H1 (cell line): ENCODE measurements around the gene CHPF. TPM values are rescaled to one million over a fixed set of nuclear protein-coding genes. Genes with fewer than 3 reads are reported as not detected.
A peak's percentile ranks its signal among the peaks of the same experiment; 100 is the strongest.

Experiments
- CTCF ChIA-PET: fragments of 300-600 bp; sonication (Branson Sonifier 250); formaldehyde crosslinking; loops from one replicate; lab custom pipeline; 2021; ENCODE audit not compliant: partially characterized antibody; lab: Charles Lee
- POLR2A ChIA-PET: fragments of 300-600 bp; sonication (Branson Sonifier 250); formaldehyde crosslinking; loops from one replicate; lab custom pipeline; 2021; ENCODE audit warnings: inconsistent platforms; ENCODE audit not compliant: partially characterized antibody; lab: Charles Lee
- DNase-seq, 2 experiments: peaks; one replicate each; pipeline versions ENCODE4 v3.0.0 to v3.0.0-alpha.2; 2010 to 2022; ENCODE audit warnings: low spot score in 2 of 2, low read depth in 1 of 2, mixed read lengths in 1 of 2
- FAIRE-seq: peaks from 2 replicates; lab custom pipeline; 2011; peaks lifted over from hg19 to GRCh38; lab: Jason Lieb, UNC
- H2AFZ ChIP-seq: 2 replicates; pipeline ENCODE4 v1.8.1; 2012; ENCODE audit warnings: low read length, inconsistent platforms
- H2AK5ac ChIP-seq: 2 replicates; pipeline ENCODE4 v1.6.1; 2013; ENCODE audit warnings: low read depth, low read length
- H2BK120ac ChIP-seq: replicated peaks from 2 replicates; pipeline ENCODE3; 2013; ENCODE audit warnings: low read depth, low read length, inconsistent platforms
- H2BK12ac ChIP-seq: 2 replicates; pipeline ENCODE4 v1.6.1; 2013; ENCODE audit warnings: low read depth, low read length
- H2BK15ac ChIP-seq: 2 replicates; pipeline ENCODE4 v1.6.1; 2013; ENCODE audit warnings: low read length
- H2BK20ac ChIP-seq: 2 replicates; pipeline ENCODE4 v1.6.1; 2013; ENCODE audit warnings: low read length
- H2BK5ac ChIP-seq: 2 replicates; pipeline ENCODE4 v1.6.1; 2013; ENCODE audit warnings: low read depth, low read length
- H3K14ac ChIP-seq: 2 replicates; pipeline ENCODE4 v1.6.1; 2013; ENCODE audit warnings: inconsistent platforms; ENCODE audit not compliant: insufficient read length
- H3K18ac ChIP-seq: 2 replicates; pipeline ENCODE4 v1.6.1; 2013; ENCODE audit warnings: low read length; ENCODE audit errors: extremely low read depth
- H3K23ac ChIP-seq: 2 replicates; pipeline ENCODE4 v1.6.1; 2013; ENCODE audit warnings: inconsistent platforms; ENCODE audit not compliant: insufficient read length
- H3K23me2 ChIP-seq: 2 replicates; pipeline ENCODE4 v1.6.1; 2013; ENCODE audit warnings: low read depth, low read length
- H3K27ac ChIP-seq: 2 replicates; pipeline ENCODE4 v1.6.1; 2011; ENCODE audit warnings: low read depth, low read length, inconsistent platforms
- H3K27me3 ChIP-seq, 4 experiments: replicated peaks in 1 of 4; 1 replicate in 1 of 4; 2 replicates in 3 of 4; pipeline versions ENCODE4 v1.6.1 to v1.8.1; 2011 to 2013; ENCODE audit warnings: low read length in 3 of 4, mild to moderate bottlenecking in 3 of 4, inconsistent platforms in 2 of 4, mixed read lengths in 2 of 4, moderate library complexity in 1 of 4; ENCODE audit not compliant: control insufficient read depth in 3 of 4, insufficient read depth in 3 of 4; ENCODE audit errors: extremely low read depth in 1 of 4
- H3K36me3 ChIP-seq, 4 experiments: 2 replicates each; pipeline versions ENCODE4 v1.6.1 to v1.8.1; 2011 to 2013; ENCODE audit warnings: mild to moderate bottlenecking in 4 of 4, low read length in 3 of 4, moderate library complexity in 2 of 4, control low read depth in 1 of 4, inconsistent platforms in 1 of 4; ENCODE audit not compliant: insufficient read depth in 4 of 4, control insufficient read depth in 2 of 4
- H3K4ac ChIP-seq: replicated peaks from 2 replicates; pipeline ENCODE3; 2013; ENCODE audit warnings: low read length, low read depth, mixed read lengths, inconsistent platforms; ENCODE audit not compliant: insufficient read length
- H3K4me1 ChIP-seq, 4 experiments: replicated peaks in 1 of 4; 1 replicate in 1 of 4; 2 replicates in 3 of 4; pipeline versions ENCODE4 v1.6.1 to v1.8.1; 2011 to 2013; ENCODE audit warnings: low read length in 3 of 4, inconsistent platforms in 2 of 4, mixed read lengths in 1 of 4; ENCODE audit not compliant: insufficient read depth in 4 of 4, control insufficient read depth in 3 of 4
- H3K4me2 ChIP-seq, 2 experiments: 2 replicates each; pipeline versions ENCODE4 v1.6.1 to v1.8.1; 2011 to 2013; ENCODE audit warnings: low read depth in 2 of 2, low read length in 2 of 2, control low read depth in 1 of 2, inconsistent platforms in 1 of 2, mild to moderate bottlenecking in 1 of 2; ENCODE audit not compliant: insufficient read depth in 1 of 2
- H3K4me3 ChIP-seq, 4 experiments: fragments of 200-600, 300-600 bp in 1 of 4; sonication (generic), shearing (Covaris generic), sonication (Bioruptor Twin) in 1 of 4; 2 replicates each; pipeline versions ENCODE4 v1.5.1 to v1.8.1; 2011 to 2016; ENCODE audit warnings: low read length in 4 of 4, low read depth in 3 of 4, control low read depth in 2 of 4, inconsistent platforms in 2 of 4, mild to moderate bottlenecking in 2 of 4, mixed read lengths in 1 of 4, moderate library complexity in 1 of 4; ENCODE audit not compliant: insufficient read depth in 2 of 4; ENCODE audit errors: extremely low read depth in 1 of 4
- H3K56ac ChIP-seq: replicated peaks from 2 replicates; pipeline ENCODE3; 2013; ENCODE audit warnings: low read depth, mild to moderate bottlenecking, mixed read lengths, low read length, inconsistent platforms; ENCODE audit not compliant: insufficient read length
- H3K79me1 ChIP-seq: 2 replicates; pipeline ENCODE4 v1.6.1; 2013; ENCODE audit warnings: low read depth, low read length, control low read depth
- H3K79me2 ChIP-seq, 2 experiments: 2 replicates each; pipeline versions ENCODE4 v1.6.1 to v1.8.1; 2012 to 2013; ENCODE audit warnings: low read length in 2 of 2, mild to moderate bottlenecking in 2 of 2, inconsistent platforms in 1 of 2; ENCODE audit not compliant: insufficient read depth in 2 of 2, control insufficient read depth in 1 of 2
- H3K9ac ChIP-seq, 4 experiments: replicated peaks in 1 of 4; 1 replicate in 1 of 4; 2 replicates in 3 of 4; pipeline versions ENCODE4 v1.6.1 to v1.8.1; 2011 to 2013; ENCODE audit warnings: low read depth in 3 of 4, low read length in 3 of 4, control low read depth in 2 of 4, mild to moderate bottlenecking in 2 of 4, moderate library complexity in 2 of 4, inconsistent platforms in 1 of 4; ENCODE audit errors: extremely low read depth in 1 of 4
- H3K9me3 ChIP-seq, 2 experiments: 2 replicates each; pipeline versions ENCODE4 v1.6.1 to v1.8.1; 2012 to 2013; ENCODE audit warnings: mild to moderate bottlenecking in 2 of 2, moderate library complexity in 2 of 2, control low read depth in 1 of 2, inconsistent platforms in 1 of 2, low read depth in 1 of 2, low read length in 1 of 2, mixed read lengths in 1 of 2; ENCODE audit not compliant: insufficient read depth in 2 of 2
- H4K20me1 ChIP-seq, 2 experiments: replicated peaks in 1 of 2; 2 replicates each; pipeline versions ENCODE3 to v1.8.1; 2011 to 2013; ENCODE audit warnings: inconsistent platforms in 2 of 2, low read length in 2 of 2, mild to moderate bottlenecking in 1 of 2; ENCODE audit not compliant: insufficient read depth in 2 of 2, control insufficient read depth in 1 of 2
- H4K5ac ChIP-seq: 2 replicates; pipeline ENCODE4 v1.6.1; 2013; ENCODE audit warnings: low read length, low read depth, mixed read lengths, inconsistent platforms; ENCODE audit not compliant: insufficient read length
- H4K8ac ChIP-seq: 2 replicates; pipeline ENCODE4 v1.8.0; 2013; ENCODE audit warnings: mild to moderate bottlenecking, moderate library complexity, low read length, inconsistent platforms; ENCODE audit not compliant: insufficient read depth; ENCODE audit errors: extremely low read depth
- H4K91ac ChIP-seq: replicated peaks from 2 replicates; pipeline ENCODE3; 2013; ENCODE audit warnings: low read length, mixed read lengths, inconsistent platforms; ENCODE audit not compliant: insufficient read length
- CBX5 ChIP-seq: fragments of 300-800, 300-1000 bp; sonication (generic); IDR thresholded peaks from 2 replicates; pipeline ENCODE4 v1.7.1; 2016; ENCODE audit warnings: antibody characterized with exemption, low read length, low read depth
- CHD2 ChIP-seq: IDR thresholded peaks from 2 replicates; pipeline ENCODE4 v1.6.1; 2012; ENCODE audit warnings: low read length, improper control_type of control experiment
- EP300 ChIP-seq, 2 experiments: IDR thresholded peaks; 1 replicate in 1 of 2; 2 replicates in 1 of 2; pipeline ENCODE4 v1.6.1; 2011 to 2012; ENCODE audit warnings: low read depth in 2 of 2, low read length in 2 of 2, mild to moderate bottlenecking in 2 of 2, borderline replicate concordance in 1 of 2, inconsistent platforms in 1 of 2, moderate library complexity in 1 of 2
- JUND ChIP-seq: IDR thresholded peaks from 2 replicates; pipeline ENCODE4 v1.6.1; 2011; ENCODE audit warnings: mild to moderate bottlenecking, improper control_type of control experiment, low read length
- RAD21 ChIP-seq, 2 experiments: IDR thresholded peaks in 1 of 2; conservative IDR thresholded peaks in 1 of 2; 2 replicates each; pipeline ENCODE4 v1.6.1; 2011; ENCODE audit warnings: low read depth in 2 of 2, low read length in 2 of 2, improper control_type of control experiment in 1 of 2, inconsistent platforms in 1 of 2, mild to moderate bottlenecking in 1 of 2, moderate library complexity in 1 of 2
- RFX5 ChIP-seq: IDR thresholded peaks from 2 replicates; pipeline ENCODE4 v1.6.1; 2011; ENCODE audit warnings: low read depth, low read length, improper control_type of control experiment, borderline replicate concordance
- RNF2 ChIP-seq: fragments of 200-900, 300-1000 bp; sonication (generic); IDR thresholded peaks from 2 replicates; pipeline ENCODE4 v1.7.1; 2016; ENCODE audit warnings: borderline replicate concordance, low read depth, mild to moderate bottlenecking, antibody characterized with exemption, low read length; ENCODE audit not compliant: poor library complexity, severe bottlenecking; ENCODE audit errors: missing control alignments
- SAP30 ChIP-seq: fragments of 300-600 bp; sonication (generic); IDR thresholded peaks from 2 replicates; pipeline ENCODE4 v1.7.1; 2012; ENCODE audit warnings: low read length, moderate library complexity, mild to moderate bottlenecking, inconsistent platforms; ENCODE audit not compliant: insufficient read depth, insufficient replicate concordance
- WGBS, 2 experiments: shearing (Covaris generic) in 1 of 2; methylation state at CpG; one replicate each; pipeline versions ENCODE4 v1.1.6 to v1.1.7; 2013 to 2015; ENCODE audit warnings: low lambda C conversion rate in 2 of 2, mixed read lengths in 2 of 2, inconsistent platforms in 1 of 2, low coverage in 1 of 2, missing lambda C conversion rate in 1 of 2; ENCODE audit not compliant: insufficient replicate concordance in 2 of 2, insufficient coverage in 1 of 2, insufficient read length in 1 of 2; ENCODE audit errors: extremely low coverage in 1 of 2, missing lambda C conversion rate in 1 of 2; 5-methylcytosine and 5-hydroxymethylcytosine counted together
- polyA plus RNA-seq, 7 experiments: library from polyadenylated mRNA; depleted of rRNA in 3 of 7; stranded (reverse) in 5 of 7; unstranded in 2 of 7; fragments of >200 nt in 5 of 7; fragments of 200-250 nt in 2 of 7; gene quantifications; 1 replicate in 5 of 7; 2 replicates in 1 of 7; 4 replicates in 1 of 7; pipeline versions ENCODE4 v1.2.1 to v1.2.3, GENCODE V29; 2011 to 2013; ENCODE audit warnings: missing spikeins in 2 of 7, mixed read lengths in 2 of 7
- total RNA-seq: library from RNA; stranded (reverse); fragmentation: NEBNext Ultra II Directional; extraction: Animal tissue kit (Norgen Biotek cat#: 25700); gene quantifications from 2 replicates; pipeline ENCODE4 v1.2.1, GENCODE V29; 2021

Gene CHPF
- total and polyA plus RNA-seq, 2 of the 8 experiments (the other 6 are each of a cell fraction or from before 2014, with no cell fraction given): 62.9 to 67.3 TPM

DNA sequence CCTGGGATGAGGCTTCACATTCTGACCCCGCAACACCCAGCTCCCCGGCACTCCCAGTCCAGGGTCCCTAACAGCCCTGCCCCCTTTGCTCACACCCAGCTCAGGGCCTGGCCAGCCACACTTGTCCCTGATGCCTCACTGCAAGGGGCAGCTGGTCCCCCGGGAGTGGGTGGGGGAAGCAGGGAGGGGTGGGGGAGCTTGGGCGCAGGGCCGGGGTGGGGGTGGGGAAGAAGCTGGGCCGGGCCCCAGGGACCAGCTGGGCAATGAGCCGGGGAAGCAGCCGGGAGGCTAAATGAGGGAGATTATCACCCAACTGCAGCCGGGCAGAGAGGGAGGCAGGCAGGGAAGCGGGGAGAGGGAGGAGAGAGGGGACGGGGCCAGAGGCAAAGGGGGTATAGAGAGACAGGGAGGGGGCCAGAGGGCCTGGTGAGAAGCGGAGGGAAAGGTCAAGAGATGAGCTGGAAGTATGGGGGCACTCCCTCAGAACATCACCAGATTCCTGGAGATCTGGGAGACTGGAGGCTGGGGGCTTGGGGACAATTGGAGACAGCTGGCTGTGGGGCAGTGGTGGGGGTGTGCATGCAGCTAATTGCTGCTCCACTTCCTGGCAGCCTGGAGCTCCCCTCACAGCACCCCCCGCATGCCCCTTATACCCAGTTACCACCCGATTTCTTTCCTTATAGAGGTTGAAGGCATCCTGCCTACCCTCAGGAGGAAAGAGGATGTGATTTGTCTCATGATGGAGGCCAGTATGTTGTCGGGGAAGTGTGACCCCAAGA lies 31.9 kb downstream of the CHPF start:
- DNase-seq: no peak

More for the DNA sequence above, 31.9 kb downstream of the CHPF start:
- Histone ChIP-seq H3K4me3 (no peak overlapping the region), H2BK120ac (no peak overlapping the region), H2BK5ac (no peak overlapping the region), H3K9me3 (no peaks in the 10 kb centered on the region), H4K5ac (no peak overlapping the region), H3K4me2 (no peak overlapping the region), H3K23ac (no peak overlapping the region), H3K23me2 (peaks cover 9% of the 10 kb centered on the region), H3K4ac (peak overlapping the region; percentile 61), H3K18ac (0 out of 2 replicates have a peak overlapping the region, but pooled peaks have one; percentile 13), H4K91ac (peak overlapping the region; percentile 52), H3K14ac (no peak overlapping the region)
- WGBS, 2 experiments: 68% methylated on average over 6 of the region's 15 CpGs; no CpG with 5 or more reads in 1 of the 2 experiments
- no peak for TF ChIP-seq RAD21 (IDR thresholded peaks at IDR 0.05 in 1 of 2, conservative IDR thresholded peaks at IDR 0.05 in 1 of 2; ENCODE audit: low read depth in 2 of 2, low read length in 2 of 2)
- no peak for TF ChIP-seq CBX5
- TF ChIP-seq CHD2: no peak
- peak in 1 of 2 experiments; percentile 88; a peak in 1 of 3 replicates for TF ChIP-seq EP300 (IDR thresholded peaks at IDR 0.05; ENCODE audit: borderline replicate concordance in 1 of 2, low read depth in 2 of 2, low read length in 2 of 2)
- no peak for TF ChIP-seq SAP30
- no peak for TF ChIP-seq JUND
- TF ChIP-seq RNF2: no peak
- no peak for TF ChIP-seq RFX5
- TF ChIP-seq, all 59 proteins: peak for 1
- Histone ChIP-seq H3K56ac (no peak overlapping the region), H3K27me3 (peaks cover 2 to 49% (median 42%) of the 10 kb centered on the region in 4 experiments), H3K4me1 (peaks cover 7 to 66% (median 57%) of the 10 kb centered on the region in 4 experiments), H3K36me3 (no peaks in the 10 kb centered on the region), H2BK20ac (no peak overlapping the region), H2BK15ac (no peak overlapping the region; the same call in 1 of the 2 replicates), H4K8ac (no peak overlapping the region), H2BK12ac (0 out of 2 replicates have a peak overlapping the region, but pooled peaks have one; percentile 23), H2AK5ac (no peak overlapping the region), H4K20me1 (peaks cover 2 to 5% of the 10 kb centered on the region in 2 experiments), H3K27ac (no peak overlapping the region), H2AFZ (no peak overlapping the region), H3K79me1 (no peaks in the 10 kb centered on the region), H3K79me2 (no peaks in the 10 kb centered on the region), H3K9ac (no peak overlapping the region)
- no peak for FAIRE-seq
- ChIA-PET POLR2A (interaction anchor here (0.6 to 11.0 kb wide), 10 partner anchors 9 to 489 kb away, joined by 3 to 216 read pairs (median 4); partner anchors contain the start of gene GMPPA), CTCF (interaction anchor here (0.6 to 113.1 kb wide), 9 partner anchors 10 to 258 kb away, joined by 3 to 7248 read pairs (median 10); partner anchors contain the start of genes CHPF, DES, GMPPA and SPEG)
